ENCODE measurements around the gene PTPRG. TPM values are rescaled to one million over a fixed set of nuclear protein-coding genes. Genes with fewer than 3 reads are reported as not detected.

Gene PTPRG
- total RNA-seq, 1 donor from 2014 or later, result 39.6 TPM

DNA sequence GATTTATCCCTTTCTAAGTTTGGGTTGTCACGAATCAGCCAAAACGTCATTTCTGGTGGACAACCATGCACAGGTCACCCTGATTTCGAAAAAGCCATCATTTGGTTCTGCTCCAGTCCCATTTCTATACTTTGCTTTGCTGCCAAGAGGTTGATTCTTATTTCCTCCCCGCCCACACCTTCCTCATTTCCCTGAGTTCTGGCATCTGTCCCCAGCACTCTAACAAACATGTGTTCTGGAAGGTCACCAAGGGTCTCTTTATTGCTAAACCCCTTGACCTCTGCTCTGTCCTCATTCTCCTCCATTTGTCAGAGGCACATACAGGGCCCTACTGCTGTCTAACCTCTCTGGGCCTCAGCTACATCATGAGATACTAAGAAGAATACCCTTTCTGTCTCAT is 36.4 kb upstream of the PTPRG start:
- DNase-seq (ENCODE audit: low read depth) (no peak), FAIRE-seq (no peak)
- Histone ChIP-seq H2AFZ (ENCODE audit: low read depth, low read length) (no peak overlapping the region), H3K9ac (ENCODE audit: low read length) (no peak overlapping the region), H3K79me2 (ENCODE audit: insufficient read depth, low read length) (no peaks in the 10 kb centered on the region), H3K4me1 (ENCODE audit: insufficient read depth, low read length) (no peaks in the 10 kb centered on the region), H3K4me3 (ENCODE audit: insufficient read depth, low read depth, low read length) (no peak overlapping the region), H3K27me3 (ENCODE audit: insufficient read depth, low read length) (no peaks in the 10 kb centered on the region), H4K20me1 (ENCODE audit: insufficient read depth, low read length) (no peaks in the 10 kb centered on the region), H3K9me3 (ENCODE audit: insufficient read depth, low read depth, low read length) (no peaks in the 10 kb centered on the region), H3K27ac (ENCODE audit: low read depth, low read length) (no peak overlapping the region), H3K4me2 (ENCODE audit: low read length) (no peak overlapping the region), H3K36me3 (ENCODE audit: insufficient read depth, low read length) (no peaks in the 10 kb centered on the region)
- no peak overlapping the region for H3K4me3 Mint-ChIP-seq (ENCODE audit: unreplicated experiment)
- H3K27me3 Mint-ChIP-seq (ENCODE audit: low read depth, unreplicated experiment), result no peaks in the 10 kb centered on the region
- no peaks in the 10 kb centered on the region for H3K4me1 Mint-ChIP-seq (ENCODE audit: low read depth, unreplicated experiment)
- H3K36me3 Mint-ChIP-seq (ENCODE audit: low read depth, unreplicated experiment), result no peaks in the 10 kb centered on the region
- TF ChIP-seq, protein P1, sequence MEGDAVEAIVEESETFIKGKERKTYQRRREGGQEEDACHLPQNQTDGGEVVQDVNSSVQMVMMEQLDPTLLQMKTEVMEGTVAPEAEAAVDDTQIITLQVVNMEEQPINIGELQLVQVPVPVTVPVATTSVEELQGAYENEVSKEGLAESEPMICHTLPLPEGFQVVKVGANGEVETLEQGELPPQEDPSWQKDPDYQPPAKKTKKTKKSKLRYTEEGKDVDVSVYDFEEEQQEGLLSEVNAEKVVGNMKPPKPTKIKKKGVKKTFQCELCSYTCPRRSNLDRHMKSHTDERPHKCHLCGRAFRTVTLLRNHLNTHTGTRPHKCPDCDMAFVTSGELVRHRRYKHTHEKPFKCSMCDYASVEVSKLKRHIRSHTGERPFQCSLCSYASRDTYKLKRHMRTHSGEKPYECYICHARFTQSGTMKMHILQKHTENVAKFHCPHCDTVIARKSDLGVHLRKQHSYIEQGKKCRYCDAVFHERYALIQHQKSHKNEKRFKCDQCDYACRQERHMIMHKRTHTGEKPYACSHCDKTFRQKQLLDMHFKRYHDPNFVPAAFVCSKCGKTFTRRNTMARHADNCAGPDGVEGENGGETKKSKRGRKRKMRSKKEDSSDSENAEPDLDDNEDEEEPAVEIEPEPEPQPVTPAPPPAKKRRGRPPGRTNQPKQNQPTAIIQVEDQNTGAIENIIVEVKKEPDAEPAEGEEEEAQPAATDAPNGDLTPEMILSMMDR (IDR thresholded peaks at IDR 0.05; ENCODE audit: insufficient read depth, low read depth, low read length), result no peak
- no peak for TF ChIP-seq EZH2 (IDR thresholded peaks at IDR 0.05; ENCODE audit: insufficient read depth, low read length)
- H3K9me3 Mint-ChIP-seq (ENCODE audit: unreplicated experiment), result no peaks in the 10 kb centered on the region
- H3K27ac Mint-ChIP-seq (ENCODE audit: unreplicated experiment), result no peak overlapping the region

DNA sequence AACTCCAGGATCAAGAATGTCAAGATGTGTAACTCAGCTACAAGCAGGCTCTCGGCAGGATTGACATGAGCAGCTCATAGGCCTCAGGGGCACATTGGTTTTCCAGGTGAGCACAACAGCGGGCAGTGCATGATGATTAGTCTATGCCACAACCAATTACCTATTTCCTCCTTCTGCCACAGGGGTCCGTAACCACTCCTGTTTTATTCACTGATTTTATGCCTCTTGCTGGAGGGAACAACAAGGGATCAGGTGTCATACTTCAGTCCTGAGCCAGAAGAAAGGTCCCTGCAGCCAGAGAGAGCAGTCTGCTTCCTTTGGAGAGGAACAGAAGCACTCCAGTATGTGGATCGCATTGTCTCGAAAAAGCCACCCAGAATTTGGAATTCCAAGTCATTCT is 35.1 kb upstream of the PTPRG start:
- Mint-ChIP-seq H3K9me3 (ENCODE audit: unreplicated experiment) (no peaks in the 10 kb centered on the region), H3K36me3 (ENCODE audit: low read depth, unreplicated experiment) (no peaks in the 10 kb centered on the region), H3K27me3 (ENCODE audit: low read depth, unreplicated experiment) (no peaks in the 10 kb centered on the region), H3K4me1 (ENCODE audit: low read depth, unreplicated experiment) (no peaks in the 10 kb centered on the region), H3K27ac (ENCODE audit: unreplicated experiment) (no peak overlapping the region), H3K4me3 (ENCODE audit: unreplicated experiment) (no peak overlapping the region)
- DNase-seq (ENCODE audit: low read depth), result no peak
- Histone ChIP-seq H3K36me3 (ENCODE audit: insufficient read depth, low read length) (no peaks in the 10 kb centered on the region), H3K4me2 (ENCODE audit: low read length) (no peak overlapping the region), H4K20me1 (ENCODE audit: insufficient read depth, low read length) (no peaks in the 10 kb centered on the region), H3K4me3 (ENCODE audit: insufficient read depth, low read depth, low read length) (no peak overlapping the region), H3K9ac (ENCODE audit: low read length) (no peak overlapping the region), H3K27me3 (ENCODE audit: insufficient read depth, low read length) (no peaks in the 10 kb centered on the region), H3K27ac (ENCODE audit: low read depth, low read length) (no peak overlapping the region), H3K79me2 (ENCODE audit: insufficient read depth, low read length) (no peaks in the 10 kb centered on the region), H3K9me3 (ENCODE audit: insufficient read depth, low read depth, low read length) (no peaks in the 10 kb centered on the region), H2AFZ (ENCODE audit: low read depth, low read length) (no peak overlapping the region), H3K4me1 (ENCODE audit: insufficient read depth, low read length) (no peaks in the 10 kb centered on the region)
- no peak for FAIRE-seq
- no peak for TF ChIP-seq EZH2 (IDR thresholded peaks at IDR 0.05; ENCODE audit: insufficient read depth, low read length)
- TF ChIP-seq, protein P1 (IDR thresholded peaks at IDR 0.05; ENCODE audit: insufficient read depth, low read depth, low read length), result no peak

DNA sequence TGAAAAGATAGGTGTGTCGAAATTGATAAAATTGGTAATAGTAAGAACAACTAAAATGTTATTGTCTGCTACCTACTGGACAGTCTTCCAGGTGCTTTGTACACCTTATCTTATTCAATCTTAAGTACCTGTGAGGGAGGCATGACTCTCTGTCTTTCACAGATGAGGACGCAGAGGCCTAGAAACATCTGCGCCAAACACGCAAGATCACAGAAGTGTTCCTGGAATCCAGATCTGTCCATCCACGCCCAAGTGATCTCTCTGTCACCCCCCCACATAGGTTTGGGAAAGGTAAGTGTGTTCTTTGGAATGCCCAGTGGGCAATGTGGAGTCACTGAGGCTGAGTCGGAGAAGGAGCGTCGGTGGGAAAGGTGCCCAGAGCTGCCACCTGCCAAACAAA is 34.4 kb upstream of the PTPRG start:
- Histone ChIP-seq H3K4me2 (ENCODE audit: low read length) (no peak overlapping the region), H4K20me1 (ENCODE audit: insufficient read depth, low read length) (no peaks in the 10 kb centered on the region), H2AFZ (ENCODE audit: low read depth, low read length) (no peak overlapping the region), H3K27ac (ENCODE audit: low read depth, low read length) (no peak overlapping the region), H3K4me3 (ENCODE audit: insufficient read depth, low read depth, low read length) (no peak overlapping the region), H3K9me3 (ENCODE audit: insufficient read depth, low read depth, low read length) (no peaks in the 10 kb centered on the region), H3K9ac (ENCODE audit: low read length) (no peak overlapping the region), H3K36me3 (ENCODE audit: insufficient read depth, low read length) (no peaks in the 10 kb centered on the region), H3K79me2 (ENCODE audit: insufficient read depth, low read length) (no peaks in the 10 kb centered on the region), H3K27me3 (ENCODE audit: insufficient read depth, low read length) (no peaks in the 10 kb centered on the region), H3K4me1 (ENCODE audit: insufficient read depth, low read length) (no peaks in the 10 kb centered on the region)
- TF ChIP-seq, protein P1 (IDR thresholded peaks at IDR 0.05; ENCODE audit: insufficient read depth, low read depth, low read length), result no peak
- no peak for TF ChIP-seq EZH2 (IDR thresholded peaks at IDR 0.05; ENCODE audit: insufficient read depth, low read length)
- no peaks in the 10 kb centered on the region for H3K9me3 Mint-ChIP-seq (ENCODE audit: unreplicated experiment)
- H3K27ac Mint-ChIP-seq (ENCODE audit: unreplicated experiment), result no peak overlapping the region
- H3K4me3 Mint-ChIP-seq (ENCODE audit: unreplicated experiment), result no peak overlapping the region
- H3K27me3 Mint-ChIP-seq (ENCODE audit: low read depth, unreplicated experiment), result peaks cover 2% of the 10 kb centered on the region
- FAIRE-seq (no peak), DNase-seq (ENCODE audit: low read depth) (no peak)
- H3K4me1 Mint-ChIP-seq (ENCODE audit: low read depth, unreplicated experiment), result no peaks in the 10 kb centered on the region
- no peaks in the 10 kb centered on the region for H3K36me3 Mint-ChIP-seq (ENCODE audit: low read depth, unreplicated experiment)
